ENCODE measurements around the gene COX4I1. TPM values are rescaled to one million over a fixed set of nuclear protein-coding genes. Genes with fewer than 3 reads are reported as not detected.

COX4I1 gene
- total and polyA plus RNA-seq, 2 donors (not counting 1 experiment from before 2014, with no cell fraction given) = 759 to 813 TPM

- peak; percentile 90 for DNase-seq
- Histone ChIP-seq H3K36me3 (replicated peaks in 1 of 2; ENCODE audit: control extremely low read depth in 1 of 2, control insufficient read depth in 1 of 2, extremely low read depth in 1 of 2, insufficient read depth in 2 of 2, low read length in 1 of 2) (no peaks in the 10 kb centered on the region), H4K20me1 (ENCODE audit: control insufficient read depth, insufficient read depth, low read length, poor library complexity, severe bottlenecking) (no peaks in the 10 kb centered on the region), H3K4me3 (ENCODE audit: control extremely low read depth in 1 of 5, extremely low read depth in 1 of 5, insufficient read depth in 1 of 5, low read depth in 2 of 5, low read length in 4 of 5) (peak overlapping the region in 4 of 5 experiments; percentile 25 to 58 (median 46)), H3K9ac (ENCODE audit: low read length) (peak overlapping the region; percentile 60), H3K27me3 (replicated peaks in 1 of 4; ENCODE audit: control extremely low read depth in 1 of 4, control insufficient read depth in 3 of 4, insufficient read depth in 4 of 4, low read length in 3 of 4) (no peaks in the 10 kb centered on the region), H3K4me1 (ENCODE audit: control insufficient read depth in 2 of 2, insufficient read depth in 2 of 2, low read length in 2 of 2) (peaks cover 94 to 100% of the 10 kb centered on the region in 2 donors), H3K9me3 (ENCODE audit: control extremely low read depth in 1 of 3, control insufficient read depth in 2 of 3, insufficient read depth in 1 of 3, low read length in 2 of 3) (peaks cover 0 to 21% (median 7%) of the 10 kb centered on the region in 3 donors), H2AFZ (ENCODE audit: insufficient read depth, low read depth, low read length, poor library complexity, severe bottlenecking) (peak overlapping the region; percentile 3), H3K27ac (ENCODE audit: low read length in 2 of 2) (peak overlapping the region; percentile 94 to 98), H3K4me2 (replicated peaks; ENCODE audit: low read depth, low read length, poor library complexity, severe bottlenecking) (peak overlapping the region; percentile 92), H3K79me2 (ENCODE audit: control insufficient read depth, insufficient read depth, low read length) (no peaks in the 10 kb centered on the region)
- Mint-ChIP-seq H3K4me3 (peak overlapping the region; percentile 93), H3K27ac (peak overlapping the region; percentile 100), H3K4me1 (peaks cover 84% of the 10 kb centered on the region), H3K27me3 (no peaks in the 10 kb centered on the region), H3K9me3 (ENCODE audit: insufficient read depth) (peaks cover 3% of the 10 kb centered on the region)
- POLR2A ChIA-PET = interaction anchor here (0.6 to 1.9 kb wide), 10 partner anchors 8 to 297 kb away, joined by 3 to 13 read pairs (median 4); partner anchors contain the start of gene GSE1
- 12% methylated on average over 23 of the region's 25 CpGs for WGBS (ENCODE audit: insufficient coverage)
- CTCF ChIA-PET = interaction anchor here (1.0 to 2.1 kb wide), 12 partner anchors 9 to 231 kb away, joined by 3 to 17 read pairs (median 5); no protein-coding TSS in a partner anchor
- ATAC-seq (ENCODE audit: low read depth) = peak; percentile 46
- intact Hi-C loops (cut with micrococcal nuclease) = loop anchor here (1.0 to 5.0 kb wide), 5 partner anchors 67 to 231 kb away; no protein-coding TSS in a partner anchor
- no peak for TF ChIP-seq CTCF (IDR thresholded peaks at IDR 0.05)
- no peak for TF ChIP-seq EZH2 (IDR thresholded peaks at IDR 0.05; ENCODE audit: borderline replicate concordance, insufficient read depth, low read depth, low read length, poor library complexity, severe bottlenecking)
Observed at GRCh38 chr16:85755929-85756768, 43.3 kb upstream of the COX4I1 start.

Data from B cell (primary cell).